Endothelial cell of umbilical vein (primary cell): ENCODE measurements around the gene PRELID3B. TPM values are rescaled to one million over a fixed set of nuclear protein-coding genes. Genes with fewer than 3 reads are reported as not detected.

ENCODE experiments used
- BruUV-seq: library from RNA; stranded (reverse); fragments of 400-500 nt; replicated peaks from 2 replicates; lab custom pipeline; 2021; lab: Mats Ljungman, UMichigan
- CTCF ChIA-PET: fragments of 300-600, 350-600 bp; sonication (Branson Sonifier 250); formaldehyde crosslinking; loops from one replicate; lab custom pipeline; 2021; ENCODE audit warnings: antibody characterized with exemption, inconsistent platforms; lab: Charles Lee
- POLR2A ChIA-PET: fragments of 300-600, 350-600 bp; sonication (Branson Sonifier 250); formaldehyde crosslinking; loops from one replicate; lab custom pipeline; 2021; ENCODE audit warnings: antibody characterized with exemption, inconsistent platforms; lab: Charles Lee
- DNase-seq: peaks from one replicate; pipeline ENCODE4 v3.0.0-alpha.2; 2011; ENCODE audit warnings: low read depth, low spot score
- FAIRE-seq: peaks from 2 replicates; lab custom pipeline; 2011; peaks lifted over from hg19 to GRCh38; lab: Jason Lieb, UNC
- H2AFZ ChIP-seq: 2 replicates; pipeline ENCODE4 v1.6.0; 2012; ENCODE audit warnings: low read depth, low read length, control low read depth, inconsistent platforms
- H3K27ac ChIP-seq: 2 replicates; pipeline ENCODE4 v1.5.1; 2011; ENCODE audit warnings: low read depth, mild to moderate bottlenecking, control low read depth, low read length, moderate library complexity; ENCODE audit not compliant: insufficient read depth
- H3K27me3 ChIP-seq, 2 experiments: 2 replicates each; pipeline versions ENCODE4 v1.6.0 to v1.6.1; 2011; ENCODE audit warnings: low read length in 2 of 2, mixed read lengths in 1 of 2; ENCODE audit not compliant: control insufficient read depth in 2 of 2, insufficient read depth in 2 of 2
- H3K36me3 ChIP-seq, 2 experiments: 2 replicates in 1 of 2; 3 replicates in 1 of 2; pipeline ENCODE4 v1.5.1; 2011; ENCODE audit warnings: low read length in 2 of 2, mild to moderate bottlenecking in 1 of 2, moderate library complexity in 1 of 2; ENCODE audit not compliant: control insufficient read depth in 2 of 2, insufficient read depth in 2 of 2; ENCODE audit errors: extremely low read depth in 1 of 2
- H3K4me1 ChIP-seq: 3 replicates; pipeline ENCODE4 v1.5.1; 2011; ENCODE audit warnings: mild to moderate bottlenecking, low read length; ENCODE audit not compliant: control insufficient read depth, insufficient read depth; ENCODE audit errors: extremely low read depth
- H3K4me2 ChIP-seq: 2 replicates; pipeline ENCODE4 v1.6.1; 2011; ENCODE audit warnings: low read length, control low read depth, mixed read lengths; ENCODE audit not compliant: insufficient read depth
- H3K4me3 ChIP-seq, 3 experiments: fragments of 200-600 bp in 1 of 3; sonication (generic), shearing (Covaris generic) in 1 of 3; replicated peaks in 1 of 3; 2 replicates each; pipeline ENCODE4 v1.5.1; 2011 to 2016; ENCODE audit warnings: control low read depth in 3 of 3, low read length in 3 of 3, mild to moderate bottlenecking in 2 of 3, inconsistent platforms in 1 of 3, low read depth in 1 of 3, moderate library complexity in 1 of 3; ENCODE audit not compliant: insufficient read depth in 1 of 3
- H3K79me2 ChIP-seq: 2 replicates; pipeline ENCODE4 v1.6.0; 2012; ENCODE audit warnings: low read length, inconsistent platforms; ENCODE audit not compliant: control insufficient read depth, insufficient read depth
- H3K9ac ChIP-seq: replicated peaks from 2 replicates; pipeline ENCODE3; 2011; ENCODE audit warnings: low read length, control low read depth; ENCODE audit not compliant: insufficient read depth; ENCODE audit errors: extremely low read depth
- H3K9me1 ChIP-seq: replicated peaks from 3 replicates; pipeline ENCODE4 v1.6.0; 2011; ENCODE audit warnings: mild to moderate bottlenecking, low read length; ENCODE audit not compliant: control insufficient read depth, insufficient read depth; ENCODE audit errors: extremely low read depth
- H3K9me3 ChIP-seq: replicated peaks from 2 replicates; pipeline ENCODE4 v1.5.1; 2012; ENCODE audit warnings: low read length, inconsistent platforms; ENCODE audit not compliant: control insufficient read depth, insufficient read depth
- H4K20me1 ChIP-seq: replicated peaks from 2 replicates; pipeline ENCODE3; 2011; ENCODE audit warnings: mild to moderate bottlenecking, low read length; ENCODE audit not compliant: control insufficient read depth, insufficient read depth; ENCODE audit errors: extremely low read depth
- EZH2 ChIP-seq: IDR thresholded peaks from 2 replicates; pipeline ENCODE4 v1.6.1; 2012; ENCODE audit warnings: borderline replicate concordance, low read depth, mild to moderate bottlenecking, moderate library complexity, low read length, inconsistent platforms; ENCODE audit not compliant: severe bottlenecking
- FOS ChIP-seq: IDR thresholded peaks from 2 replicates; pipeline ENCODE4 v1.6.1; 2011; ENCODE audit warnings: mild to moderate bottlenecking, low read length, moderate library complexity, borderline replicate concordance; ENCODE audit not compliant: insufficient read depth
- GATA2 ChIP-seq: IDR thresholded peaks from 2 replicates; pipeline ENCODE4 v1.7.0; 2011; ENCODE audit warnings: low read depth, mild to moderate bottlenecking, moderate library complexity, mixed read lengths, low read length; ENCODE audit not compliant: insufficient read length, insufficient read depth
- JUN ChIP-seq: IDR thresholded peaks from 2 replicates; pipeline ENCODE4 v1.6.1; 2011; ENCODE audit warnings: borderline replicate concordance, low read depth; ENCODE audit not compliant: insufficient read length, insufficient read depth
- MYC ChIP-seq: IDR thresholded peaks from one replicate; pipeline ENCODE4 v1.6.1; 2011; ENCODE audit warnings: mild to moderate bottlenecking, low read depth, low read length
- POLR2A ChIP-seq: IDR thresholded peaks from 2 replicates; pipeline ENCODE4 v1.6.1; 2012; ENCODE audit warnings: low read depth, mild to moderate bottlenecking, control low read depth, low read length
- POLR2AphosphoS5 ChIP-seq: IDR thresholded peaks from 2 replicates; pipeline ENCODE4 v1.6.1; 2012; ENCODE audit warnings: low read depth, mild to moderate bottlenecking, control low read depth, low read length, moderate library complexity; ENCODE audit not compliant: insufficient read depth
- dilution Hi-C: fragments of 300-500 bp; cut with MboI; formaldehyde crosslinking; loops from one replicate; pipeline ENCODE4 v1.15.0; 2019; ENCODE audit warnings: low sequenced_read_pairs; ENCODE audit not compliant: extremely low pct_ligation_motif_present
- intact Hi-C: fragments of 100-400 bp; cut with micrococcal nuclease; formaldehyde crosslinking; loops from one replicate; pipeline ENCODE4 v1.10.0; 2022
- polyA plus RNA-seq, 4 experiments: library from polyadenylated mRNA; depleted of rRNA in 3 of 4; stranded (reverse) in 3 of 4; unstranded in 1 of 4; fragments of >200 nt; gene quantifications; 2 replicates each; pipeline versions ENCODE4 v1.2.1 to v1.2.3, GENCODE V29; 2011 to 2012; ENCODE audit warnings: missing spikeins in 1 of 4
- total RNA-seq: library from RNA; stranded (reverse); gene quantifications from 2 replicates; pipeline ENCODE4 v1.2.3, GENCODE V29; 2021
- TF ChIP-seq, protein P1 (sequence below): IDR thresholded peaks from 2 replicates; pipeline ENCODE4 v1.6.1; 2011; ENCODE audit not compliant: insufficient read depth, insufficient read length
- TF ChIP-seq, protein P2 (sequence below), 2 donors: IDR thresholded peaks; 1 replicate in 1 of 2; 2 replicates in 1 of 2; pipeline ENCODE4 v1.5.1; 2011; ENCODE audit warnings: low read length in 2 of 2, mild to moderate bottlenecking in 2 of 2, moderate library complexity in 2 of 2, control low read depth in 1 of 2, inconsistent platforms in 1 of 2, low read depth in 1 of 2; ENCODE audit not compliant: insufficient read depth in 1 of 2; ENCODE audit errors: extremely low read depth in 1 of 2

PRELID3B gene
- total and polyA plus RNA-seq, 2 donors (not counting 3 experiments of a cell fraction or from before 2014, with no cell fraction given), result 14.9 to 57.2 TPM

DNA sequence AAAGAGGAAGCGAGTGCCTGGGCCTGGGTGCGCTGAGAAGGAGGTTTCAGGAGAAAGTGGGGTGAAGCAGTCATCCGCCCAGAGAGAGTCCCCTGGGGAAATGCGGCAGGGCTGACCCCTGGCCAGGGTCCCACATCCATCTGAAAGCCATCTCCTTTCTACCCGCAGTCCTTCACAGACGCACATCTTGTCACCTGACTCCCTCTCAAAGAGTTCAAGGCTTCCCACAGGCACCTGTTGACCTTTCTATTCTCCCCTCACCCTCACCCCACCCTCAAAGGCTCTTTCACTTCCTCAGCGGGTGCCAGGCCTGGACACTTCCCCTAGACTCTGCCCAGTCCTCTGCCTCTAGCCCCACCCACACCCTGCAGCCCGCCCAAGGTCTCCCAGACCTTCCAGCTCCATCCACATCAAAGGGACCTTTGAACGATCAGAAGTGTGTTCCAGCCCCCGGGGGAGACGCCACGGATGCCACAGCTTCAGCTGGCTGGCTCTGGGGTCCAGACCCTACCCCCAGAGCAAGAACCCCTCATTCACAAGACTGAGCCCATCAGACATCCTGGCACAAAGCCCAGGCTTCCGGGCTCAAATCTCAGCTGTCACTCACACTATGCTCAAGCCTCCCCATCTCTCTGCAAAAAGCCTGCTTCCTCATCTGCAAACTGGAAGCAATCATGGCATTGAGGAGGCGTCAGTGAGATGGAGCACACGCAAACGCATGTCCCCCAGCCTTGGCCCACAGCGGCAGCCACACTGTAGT is 37.6 kb downstream of the PRELID3B start:
- Histone ChIP-seq H4K20me1 (no peaks in the 10 kb centered on the region), H3K9me3 (no peaks in the 10 kb centered on the region), H3K27me3 (no peaks in the 10 kb centered on the region), H3K9me1 (no peaks in the 10 kb centered on the region), H3K36me3 (peaks cover 0 to 27% of the 10 kb centered on the region in 2 experiments), H2AFZ (no peak overlapping the region), H3K4me3 (peak overlapping the region in 2 of 3 experiments; percentile 64 to 68), H3K9ac (no peak overlapping the region), H3K27ac (no peak overlapping the region), H3K4me1 (peaks cover 22% of the 10 kb centered on the region), H3K79me2 (peaks cover 42% of the 10 kb centered on the region), H3K4me2 (peak overlapping the region; percentile 81)
- CTCF ChIA-PET, result interaction anchor here (1.5 kb wide), 1 partner anchor 27 kb away, joined by 6 read pairs; the partner anchor contains the start of gene ATP5F1E
- intact Hi-C loops (loop anchor here (1.0 kb wide), 1 partner anchor 37 kb away; the partner anchor contains the start of gene PRELID3B), dilution Hi-C loops (no loop called here)
- POLR2A ChIA-PET, result interaction anchor here (1.1 kb wide), 1 partner anchor 28 kb away, joined by 3 read pairs; no protein-coding TSS in a partner anchor
- DNase-seq (peak; percentile 63), FAIRE-seq (peak; percentile 83)
- BruUV-seq, result no TSS peak
- TF ChIP-seq, protein P1, sequence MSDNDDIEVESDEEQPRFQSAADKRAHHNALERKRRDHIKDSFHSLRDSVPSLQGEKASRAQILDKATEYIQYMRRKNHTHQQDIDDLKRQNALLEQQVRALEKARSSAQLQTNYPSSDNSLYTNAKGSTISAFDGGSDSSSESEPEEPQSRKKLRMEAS, result no peak
- no peak for TF ChIP-seq GATA2
- no peak for TF ChIP-seq MYC
- no peak for TF ChIP-seq POLR2AphosphoS5
- no peak for TF ChIP-seq FOS
- TF ChIP-seq JUN, result no peak
- TF ChIP-seq EZH2, result no peak
- TF ChIP-seq, protein P2, sequence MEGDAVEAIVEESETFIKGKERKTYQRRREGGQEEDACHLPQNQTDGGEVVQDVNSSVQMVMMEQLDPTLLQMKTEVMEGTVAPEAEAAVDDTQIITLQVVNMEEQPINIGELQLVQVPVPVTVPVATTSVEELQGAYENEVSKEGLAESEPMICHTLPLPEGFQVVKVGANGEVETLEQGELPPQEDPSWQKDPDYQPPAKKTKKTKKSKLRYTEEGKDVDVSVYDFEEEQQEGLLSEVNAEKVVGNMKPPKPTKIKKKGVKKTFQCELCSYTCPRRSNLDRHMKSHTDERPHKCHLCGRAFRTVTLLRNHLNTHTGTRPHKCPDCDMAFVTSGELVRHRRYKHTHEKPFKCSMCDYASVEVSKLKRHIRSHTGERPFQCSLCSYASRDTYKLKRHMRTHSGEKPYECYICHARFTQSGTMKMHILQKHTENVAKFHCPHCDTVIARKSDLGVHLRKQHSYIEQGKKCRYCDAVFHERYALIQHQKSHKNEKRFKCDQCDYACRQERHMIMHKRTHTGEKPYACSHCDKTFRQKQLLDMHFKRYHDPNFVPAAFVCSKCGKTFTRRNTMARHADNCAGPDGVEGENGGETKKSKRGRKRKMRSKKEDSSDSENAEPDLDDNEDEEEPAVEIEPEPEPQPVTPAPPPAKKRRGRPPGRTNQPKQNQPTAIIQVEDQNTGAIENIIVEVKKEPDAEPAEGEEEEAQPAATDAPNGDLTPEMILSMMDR (IDR thresholded peaks at IDR 0.05; ENCODE audit: extremely low read depth in 1 of 2, insufficient read depth in 1 of 2, low read depth in 1 of 2, low read length in 2 of 2), result no peak
- no peak for TF ChIP-seq POLR2A
